Skeletal muscle cell (primary cell): ENCODE measurements around the gene UST.
"Not testable (repeated sequence)": the region's sequence is repeated elsewhere in the genome, so short reads cannot be mapped to it uniquely, and the experiment has no call there.

ENCODE experiments used
- DNase-seq: peaks from one replicate; pipeline ENCODE4 v3.0.0-alpha.2; 2010; ENCODE audit warnings: low read depth
- H3K4me3 ChIP-seq: 2 replicates; pipeline ENCODE4 v1.5.1; 2011; ENCODE audit warnings: low read depth, mild to moderate bottlenecking, control low read depth, low read length, moderate library complexity

Gene UST

DNA sequence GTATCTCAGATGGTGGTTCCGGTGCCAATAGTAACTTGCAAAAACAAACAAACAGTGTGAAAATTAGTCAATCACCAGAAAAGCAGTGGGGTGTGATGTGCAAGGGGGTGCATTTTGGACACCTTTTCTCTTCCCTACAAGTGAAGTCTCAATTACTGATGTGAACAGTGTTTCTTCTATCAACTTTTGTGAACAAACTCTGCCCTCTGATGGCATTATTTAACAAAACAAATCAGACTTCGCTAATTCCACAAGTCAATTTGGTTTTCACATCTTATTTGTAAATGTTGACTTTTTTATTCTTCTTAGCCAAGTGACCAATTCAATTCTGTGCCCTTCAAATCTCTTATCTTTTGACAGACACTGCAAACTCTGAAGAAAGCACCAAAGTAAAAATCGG, 212.2 kb downstream of the UST start:
- H3K4me3 ChIP-seq = no peak overlapping the region
- no peak for DNase-seq

DNA sequence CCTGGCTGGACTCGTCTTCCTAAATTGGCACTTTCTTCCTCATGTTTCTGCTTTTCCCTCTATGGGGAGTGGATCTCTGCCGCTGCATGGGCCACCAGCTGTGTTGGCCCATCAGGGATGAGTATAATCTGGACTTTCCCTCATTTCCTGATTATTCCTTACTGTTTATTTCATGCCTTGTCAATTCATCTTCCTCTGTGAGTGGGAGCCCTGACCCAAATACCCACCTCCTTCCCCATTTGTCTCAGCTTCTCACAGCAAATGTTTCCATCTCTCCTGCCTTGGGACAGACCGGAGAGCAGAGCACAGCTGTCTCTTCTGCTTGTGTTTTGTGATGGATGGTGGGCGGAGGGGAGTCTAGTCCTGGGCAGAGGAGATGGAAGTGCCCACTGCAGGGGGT, 212.7 kb downstream of the UST start:
- DNase-seq = no peak
- no peak overlapping the region for H3K4me3 ChIP-seq

DNA sequence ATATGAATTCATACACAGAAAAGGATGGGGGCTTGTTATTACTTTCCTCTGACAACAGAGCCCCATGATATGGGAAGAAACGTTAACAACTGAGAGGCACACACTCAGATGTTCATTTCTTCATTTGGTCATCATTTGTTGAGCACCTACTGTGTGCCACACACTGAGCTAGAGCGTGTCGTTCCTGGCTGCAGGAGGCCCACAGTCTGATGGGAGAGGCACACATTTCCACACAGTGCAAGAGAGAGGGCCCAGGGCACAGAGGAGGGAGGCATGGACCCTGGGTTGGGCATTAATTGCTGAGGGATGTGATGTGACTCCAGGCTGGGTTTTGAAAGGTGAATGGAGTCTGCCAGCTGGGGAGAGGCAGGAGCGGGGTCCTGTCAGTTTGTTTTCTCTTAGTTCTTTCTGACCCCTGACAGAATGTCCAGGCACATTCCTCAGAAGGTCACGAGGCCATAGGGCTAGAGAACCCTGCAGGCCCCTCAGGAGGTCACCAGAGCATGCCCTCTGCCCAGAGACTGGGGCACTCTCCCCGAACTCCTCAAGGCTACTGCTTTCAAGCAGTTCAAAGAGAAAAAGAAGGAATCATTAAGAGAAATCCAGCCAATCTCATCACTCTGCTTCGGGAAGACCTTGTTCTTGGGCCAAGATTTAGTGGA, 216.2 kb downstream of the UST start:
- no peak for DNase-seq
- no peak overlapping the region for H3K4me3 ChIP-seq

DNA sequence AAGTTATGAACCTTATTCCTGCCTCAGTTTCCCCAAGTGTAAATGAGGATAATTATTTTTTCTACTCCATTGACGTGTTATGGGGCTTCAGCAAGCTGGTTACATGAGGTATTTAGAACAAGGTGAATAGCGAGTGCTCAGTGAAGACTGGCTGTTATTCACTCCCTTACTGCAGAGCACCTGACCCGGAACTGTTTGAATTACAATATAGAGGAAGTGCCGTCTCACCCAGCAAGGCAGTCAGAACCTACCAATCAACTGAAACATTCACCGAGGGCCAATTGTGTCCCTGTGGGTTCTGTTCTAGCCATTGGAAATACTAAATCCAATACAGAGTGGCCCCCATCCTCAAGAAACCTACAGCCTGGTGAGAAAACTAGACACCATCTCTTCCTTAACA, 216.9 kb downstream of the UST start:
- DNase-seq = no peak
- no peak overlapping the region for H3K4me3 ChIP-seq

DNA sequence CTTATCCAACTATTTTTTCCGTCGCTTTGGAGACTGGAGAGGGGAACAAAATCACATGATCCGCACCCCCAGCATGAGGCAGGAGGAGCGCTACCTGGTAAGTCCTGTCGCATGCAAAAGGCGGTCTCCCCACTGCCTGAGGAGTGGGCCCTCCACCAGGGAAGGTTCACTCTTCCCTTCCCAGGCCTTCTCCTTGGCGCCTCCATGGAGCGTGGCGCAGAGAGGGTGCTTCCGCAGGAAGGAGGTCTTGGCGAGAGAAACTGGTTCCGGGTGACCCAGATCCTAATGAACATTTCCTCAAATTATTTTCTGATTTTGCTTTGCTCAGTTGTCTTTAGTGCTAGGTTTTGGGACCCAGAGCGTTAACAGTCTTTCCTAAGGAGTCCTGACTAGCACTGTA, 217.6 kb downstream of the UST start:
- DNase-seq = no peak
- no peak overlapping the region for H3K4me3 ChIP-seq

DNA sequence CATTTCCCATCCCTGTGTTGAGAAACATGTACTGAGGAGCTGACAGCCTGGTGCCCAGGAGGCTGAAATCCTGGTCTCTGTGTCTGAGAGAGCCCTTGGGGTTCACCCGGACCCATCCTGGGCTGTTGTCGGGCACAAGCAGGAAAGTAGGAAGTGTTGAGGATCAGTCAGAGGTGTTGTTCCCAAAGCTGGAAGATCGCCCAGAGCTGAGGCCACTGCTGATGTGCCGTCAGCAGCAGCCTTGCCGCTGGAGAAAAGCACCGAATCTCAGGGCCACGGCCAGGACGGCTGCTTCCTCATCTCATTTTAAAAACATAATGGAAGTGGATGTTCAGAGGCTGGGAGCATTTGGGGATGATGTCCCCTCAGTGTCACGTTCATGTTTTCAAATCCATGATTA, 218.5 kb downstream of the UST start:
- no peak for DNase-seq
- no peak overlapping the region for H3K4me3 ChIP-seq

DNA sequence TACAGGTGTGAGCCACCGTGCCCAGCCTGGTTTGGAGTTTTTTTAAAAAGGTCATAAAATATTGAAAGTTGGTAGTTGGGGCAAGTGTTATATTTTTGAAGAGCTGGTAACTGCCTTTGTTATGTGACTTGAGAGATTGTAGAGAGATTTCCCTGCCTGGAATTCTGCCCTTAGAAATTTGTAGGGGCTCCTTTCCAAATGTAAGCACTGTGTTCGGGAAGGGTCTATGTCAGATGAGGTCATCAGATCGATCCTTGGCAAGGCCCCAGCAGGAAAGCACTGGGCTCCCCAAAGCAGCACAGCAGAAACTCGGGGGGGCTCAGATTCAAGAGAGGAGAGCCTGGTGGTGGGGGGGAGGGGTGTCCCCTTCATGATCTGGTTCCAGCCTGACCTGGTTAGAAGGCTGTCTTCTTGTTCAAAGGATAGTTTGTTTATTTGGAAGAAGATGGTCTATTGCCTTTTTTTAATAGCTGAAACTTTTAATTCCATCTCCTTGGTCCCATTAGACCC, 220.2 kb downstream of the UST start:
- DNase-seq = no peak

DNA sequence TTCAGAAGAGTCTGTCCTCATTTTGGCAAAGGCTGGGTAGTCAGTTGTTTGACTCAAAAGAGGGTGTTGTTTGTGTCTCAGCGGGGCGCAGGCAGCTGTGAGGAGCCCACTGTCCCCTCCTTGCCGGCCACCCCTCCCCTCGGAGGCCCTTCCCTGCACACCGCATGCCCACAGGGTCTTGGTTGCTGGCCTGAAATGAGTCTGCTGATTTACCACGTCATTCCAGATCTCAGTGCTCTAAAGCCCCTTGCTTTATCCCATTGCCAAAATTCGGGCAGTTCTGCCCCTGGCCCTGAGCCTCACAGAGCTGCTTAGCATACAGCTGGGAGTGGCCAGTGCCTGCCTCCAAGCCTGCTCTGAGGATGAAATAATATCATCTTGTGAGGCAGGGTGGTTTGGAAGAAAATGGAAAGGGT, 220.7 kb downstream of the UST start:
- DNase-seq = no peak
- H3K4me3 ChIP-seq = no peak overlapping the region

More for the DNA sequence above, 220.2 kb downstream of the UST start:
- H3K4me3 ChIP-seq = no peak overlapping the region

DNA sequence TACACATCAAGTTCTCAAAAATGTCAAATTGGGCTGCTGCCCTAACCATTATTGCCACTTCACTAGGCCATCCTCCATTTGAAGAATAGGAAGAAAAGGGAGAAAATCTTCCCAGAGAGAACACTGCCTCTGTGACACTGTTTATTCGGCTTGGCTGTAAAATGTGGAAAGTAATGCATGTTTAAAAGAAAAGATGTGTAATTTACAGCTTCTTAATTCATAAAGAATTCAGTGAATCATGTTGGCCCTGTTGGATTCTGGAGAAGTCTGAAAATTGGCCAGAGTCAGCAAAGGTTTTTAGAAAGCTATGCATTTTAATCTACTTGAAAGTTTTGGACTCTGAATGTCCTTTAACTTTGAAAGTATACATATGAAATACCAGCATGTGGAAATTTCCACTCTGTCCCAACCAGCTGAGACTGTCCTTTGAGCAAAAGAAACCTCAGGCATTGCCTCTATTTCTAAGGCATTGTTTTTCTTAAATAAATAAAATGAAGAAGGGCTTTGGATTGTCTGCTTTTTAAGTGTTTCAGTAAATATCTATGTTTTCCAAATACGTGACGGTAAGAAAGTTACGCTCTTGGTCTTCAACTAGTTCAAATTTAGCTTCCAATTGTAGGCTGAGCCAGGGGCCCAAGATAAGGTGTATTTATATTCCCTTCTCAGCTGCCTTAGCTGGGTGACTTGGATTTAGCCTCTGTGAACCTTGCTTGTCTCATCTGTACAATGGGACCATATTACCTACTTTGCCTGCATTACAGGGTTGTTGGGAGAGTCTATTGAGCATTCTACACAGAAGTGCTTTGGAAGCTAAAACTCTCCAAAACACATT, 222.2 kb downstream of the UST start:
- no peak for DNase-seq
- H3K4me3 ChIP-seq = no peak overlapping the region

DNA sequence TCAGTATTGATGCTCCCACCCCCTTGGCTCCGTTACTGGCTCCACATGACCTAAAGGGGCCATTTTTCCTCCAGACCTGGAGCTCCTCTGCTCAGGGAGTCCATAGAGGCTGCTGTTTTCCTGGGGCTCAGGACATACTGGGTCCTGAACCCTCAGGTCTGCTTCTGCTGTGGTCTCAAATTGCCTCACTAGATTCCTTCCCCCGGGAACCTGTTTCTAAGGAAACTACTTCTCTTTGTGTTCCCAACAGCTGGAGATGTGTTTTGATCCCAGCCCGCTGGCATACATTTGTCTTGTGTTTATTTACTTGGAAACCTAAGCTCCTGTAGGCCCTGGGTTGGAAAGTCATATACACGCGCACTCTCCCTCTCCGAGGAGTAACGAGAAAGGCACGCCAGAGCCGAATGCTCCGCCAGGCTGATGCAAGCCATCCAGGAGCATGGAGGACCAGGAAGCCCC, 222.8 kb downstream of the UST start:
- H3K4me3 ChIP-seq = no peak overlapping the region
- peak; percentile 83 for DNase-seq

DNA sequence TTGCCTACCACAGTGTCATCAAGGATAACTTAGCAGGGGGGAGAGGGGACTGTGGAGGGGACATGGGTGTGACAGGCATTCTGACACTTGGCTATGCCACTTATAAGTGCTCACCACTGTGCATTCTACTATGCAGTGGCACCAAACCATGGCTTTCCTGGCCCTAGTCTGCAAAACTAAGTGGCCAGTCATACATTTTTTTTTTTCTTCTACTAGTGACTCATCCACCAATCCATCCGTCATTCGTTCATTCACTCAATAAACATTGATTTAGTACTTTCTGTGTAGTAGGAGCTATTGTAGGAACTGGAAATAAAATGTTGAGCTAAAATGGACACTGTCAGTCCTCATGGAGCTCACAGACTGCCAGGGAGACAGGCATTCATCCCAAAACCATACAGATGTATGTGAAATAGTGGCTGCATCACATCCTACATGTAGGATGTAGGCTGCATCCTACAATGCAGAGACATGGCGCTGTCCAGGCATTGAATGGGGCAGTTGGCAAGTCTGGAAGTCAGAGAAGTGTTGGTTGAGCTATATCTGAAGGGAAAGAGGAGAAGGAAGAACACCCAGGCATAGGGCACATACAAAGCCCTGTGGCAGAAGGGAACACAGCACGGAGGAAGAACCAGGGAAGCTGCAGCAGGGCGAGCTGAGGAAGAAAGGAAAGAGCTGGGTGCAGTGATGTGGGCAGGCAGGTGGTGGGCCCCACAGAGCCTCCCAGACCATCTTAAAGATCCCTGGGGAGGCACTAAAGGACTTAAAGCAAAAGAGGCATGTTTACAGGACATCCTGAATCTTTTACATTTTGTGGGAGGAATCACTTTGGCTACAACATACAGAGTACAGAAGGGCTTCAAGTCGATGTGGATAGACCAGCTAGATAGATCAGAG, 224.4 kb downstream of the UST start:
- DNase-seq = peak; percentile 24
- H3K4me3 ChIP-seq = no peak overlapping the region

DNA sequence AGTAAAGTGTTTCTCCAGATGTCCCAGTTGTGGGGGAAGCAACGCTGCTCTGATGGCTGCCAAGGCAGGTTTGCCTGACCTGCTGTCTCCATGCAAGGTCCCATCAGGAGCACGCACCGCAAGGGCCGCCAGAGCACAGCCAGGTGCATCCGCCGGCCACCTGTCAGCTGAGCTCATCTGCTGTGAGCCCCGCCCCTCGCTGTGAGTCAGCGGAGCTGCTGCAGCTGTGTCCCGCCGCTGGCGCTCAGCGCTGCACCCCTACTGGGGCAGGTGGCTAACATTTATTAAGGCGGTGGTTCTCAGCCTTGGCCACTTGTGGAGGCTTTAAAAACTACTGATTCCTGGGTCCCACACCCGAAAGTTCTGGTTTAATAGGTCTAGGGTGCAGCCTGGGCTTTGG, 225.7 kb downstream of the UST start:
- no peak for DNase-seq
- H3K4me3 ChIP-seq = no peak overlapping the region

DNA sequence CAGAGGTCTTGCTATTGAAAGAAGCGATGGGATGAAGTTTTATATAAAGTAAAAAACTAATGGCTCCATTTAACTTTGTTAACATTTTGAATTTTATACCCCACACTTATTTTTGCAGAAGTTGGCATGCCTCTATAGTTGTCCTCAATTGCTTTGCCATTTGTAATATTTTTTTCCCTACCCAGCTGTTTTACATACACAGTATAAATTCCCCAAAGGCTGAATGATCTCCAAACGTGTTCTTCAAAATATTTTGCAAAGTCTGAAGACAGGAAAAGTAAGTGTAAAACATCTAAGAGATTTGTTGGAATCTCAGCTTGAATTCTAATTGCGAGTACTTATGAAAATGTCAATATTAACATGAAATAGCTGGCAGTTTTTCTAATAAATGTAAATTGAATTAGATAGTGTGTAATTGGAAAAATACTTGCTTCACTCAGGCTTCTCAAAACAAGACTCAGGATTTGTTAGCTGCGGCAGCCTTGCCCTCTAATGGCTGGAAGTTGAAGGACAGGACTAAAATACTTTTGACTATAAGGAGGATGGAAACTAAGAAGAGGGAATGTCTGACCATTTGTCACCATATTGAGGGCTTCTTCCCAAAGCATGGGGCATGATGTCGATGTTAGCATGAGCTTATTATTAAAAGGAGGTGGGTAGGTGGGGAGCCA, 226.8 kb downstream of the UST start:
- peak; percentile 15 for DNase-seq
- H3K4me3 ChIP-seq = no peak overlapping the region

DNA sequence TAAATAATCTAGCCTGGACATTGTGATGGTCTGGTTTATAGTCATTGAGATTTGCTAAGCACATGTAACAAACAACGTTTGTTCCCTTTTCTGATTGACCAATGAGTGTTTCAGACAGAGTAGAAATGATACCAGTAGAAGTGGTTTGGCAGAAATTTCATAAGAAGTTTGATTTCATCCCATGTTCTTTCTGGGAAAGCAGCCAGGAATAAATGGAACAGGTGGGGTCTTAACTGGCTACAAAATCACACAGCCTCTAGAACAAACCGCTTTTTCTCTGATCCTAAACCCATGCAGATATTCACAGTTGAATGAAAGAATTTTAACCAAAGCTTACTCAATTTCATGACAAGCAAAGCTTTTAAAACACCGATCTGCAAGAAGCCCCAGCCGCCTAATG, 227.5 kb downstream of the UST start:
- no peak for DNase-seq
- no peak overlapping the region for H3K4me3 ChIP-seq

DNA sequence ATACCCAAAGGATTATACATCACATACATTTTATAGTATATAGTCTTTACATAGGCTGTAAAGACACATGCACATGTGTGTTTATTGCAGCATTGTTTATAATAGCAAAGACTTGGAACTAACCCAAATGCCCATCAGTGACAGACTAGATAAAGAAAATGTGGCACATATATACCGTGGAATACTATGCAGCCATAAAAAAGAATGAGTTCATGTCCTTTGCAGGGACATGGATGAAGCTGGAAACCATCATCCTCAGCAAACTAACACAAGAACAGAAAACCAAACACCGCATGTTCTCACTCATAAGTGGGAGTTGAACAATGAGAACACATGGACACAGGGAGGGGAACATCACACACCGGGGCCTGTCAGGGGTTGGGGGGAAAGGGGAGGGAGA, 231.5 kb downstream of the UST start:
- not testable (repeated sequence) for H3K4me3 ChIP-seq, DNase-seq

DNA sequence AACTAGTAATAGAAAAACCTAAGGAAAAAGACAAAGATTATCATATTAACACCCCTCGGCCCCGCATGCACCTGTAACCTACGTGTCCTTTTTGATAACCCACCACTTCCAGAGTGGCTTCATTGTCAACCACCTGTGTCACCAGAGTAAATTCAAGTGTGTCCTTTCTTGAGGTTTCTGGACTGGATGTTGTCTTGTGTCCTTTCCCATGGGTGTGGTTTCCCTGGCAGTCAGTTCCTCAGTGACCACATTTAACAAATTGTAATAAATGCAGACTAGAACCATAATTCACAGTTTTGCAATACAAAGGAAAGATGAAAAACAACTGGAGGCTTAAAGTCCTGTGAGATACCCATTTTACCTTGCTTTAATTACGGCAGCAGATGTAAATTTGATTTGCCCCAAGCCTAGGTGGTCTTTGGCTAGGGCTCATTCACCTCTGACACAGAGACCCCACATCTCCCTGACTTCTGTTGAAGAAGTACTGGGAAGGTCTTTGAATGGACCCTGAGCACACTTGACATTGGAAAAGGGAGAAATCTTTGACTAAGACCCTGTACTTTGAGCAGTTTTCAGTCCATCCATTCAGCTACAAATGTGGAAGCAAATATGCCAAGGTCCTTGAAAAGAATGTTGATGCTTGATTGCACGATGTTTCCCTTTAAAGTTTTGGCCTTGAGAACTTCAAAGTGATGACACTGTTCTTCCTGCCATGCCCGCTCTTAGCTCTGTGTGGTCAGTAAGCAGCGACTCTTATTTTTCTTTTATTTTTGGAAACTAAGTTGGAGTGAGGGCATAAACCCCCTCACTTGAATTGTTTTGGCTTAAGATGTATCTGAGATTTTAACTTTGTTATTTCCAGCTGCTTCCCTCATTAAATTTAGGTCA, 232.4 kb downstream of the UST start:
- no peak overlapping the region for H3K4me3 ChIP-seq
- DNase-seq = no peak

DNA sequence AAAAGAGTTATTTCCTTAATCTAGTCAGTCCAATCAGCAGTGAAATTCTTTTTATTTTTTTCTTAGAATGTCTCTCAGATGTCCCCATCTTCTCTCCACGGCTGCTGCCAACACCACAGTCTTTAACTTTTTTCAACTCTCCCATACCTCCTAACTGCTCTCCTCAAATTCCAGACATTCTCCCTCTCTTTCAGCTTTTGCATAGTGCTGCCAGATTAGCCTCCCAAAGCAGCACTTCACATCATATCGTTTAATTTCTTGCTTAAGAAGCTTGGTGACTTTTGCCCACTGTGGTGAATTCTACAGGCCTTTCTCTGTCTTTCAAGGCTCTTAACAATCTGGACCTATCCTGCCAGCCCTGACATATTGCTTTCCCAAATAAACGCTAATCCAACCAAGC, 233.4 kb downstream of the UST start:
- H3K4me3 ChIP-seq = no peak overlapping the region
- DNase-seq = no peak

DNA sequence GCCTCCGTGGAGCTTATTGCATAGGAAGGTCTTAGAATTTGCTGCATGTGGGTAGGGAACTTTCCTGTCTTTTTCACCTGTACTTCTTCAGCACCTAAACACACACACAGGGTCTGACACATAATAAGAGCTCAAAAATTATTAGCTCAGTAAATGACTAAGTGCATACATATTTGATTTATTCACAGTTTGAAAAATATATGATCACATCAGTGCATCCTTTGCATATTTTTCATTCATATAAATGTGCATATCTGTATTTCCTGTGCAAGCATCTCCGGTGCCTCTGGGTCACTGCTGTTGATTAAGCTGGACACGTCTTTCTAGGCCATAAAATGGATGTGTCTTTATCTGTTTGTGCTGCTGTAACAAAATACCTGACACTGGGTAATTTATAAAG, 234.7 kb downstream of the UST start:
- no peak overlapping the region for H3K4me3 ChIP-seq
- DNase-seq = no peak
